ENCODE data around the gene PKNOX1.

DNA sequence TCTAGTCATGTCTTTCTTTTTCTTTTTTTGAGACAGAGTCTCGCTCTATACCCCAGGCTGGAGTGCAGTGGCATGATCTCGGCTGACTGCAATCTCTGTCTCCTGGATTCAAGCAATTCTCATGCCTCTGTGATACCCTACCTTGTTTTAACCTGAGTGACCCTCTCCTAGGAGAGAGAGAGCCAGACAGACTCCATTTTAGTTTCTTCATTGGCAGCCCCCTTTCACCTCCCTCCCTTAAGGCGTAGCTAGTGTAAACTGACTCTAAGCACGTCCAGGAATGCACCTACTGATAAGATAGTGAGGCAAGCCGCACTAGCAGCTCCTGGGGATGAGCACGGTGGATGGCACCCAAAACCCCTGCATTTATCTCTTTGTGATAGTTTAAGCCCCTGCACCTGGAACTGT is 5.2 kb upstream of the PKNOX1 start:
- TF ChIP-seq, protein P1, sequence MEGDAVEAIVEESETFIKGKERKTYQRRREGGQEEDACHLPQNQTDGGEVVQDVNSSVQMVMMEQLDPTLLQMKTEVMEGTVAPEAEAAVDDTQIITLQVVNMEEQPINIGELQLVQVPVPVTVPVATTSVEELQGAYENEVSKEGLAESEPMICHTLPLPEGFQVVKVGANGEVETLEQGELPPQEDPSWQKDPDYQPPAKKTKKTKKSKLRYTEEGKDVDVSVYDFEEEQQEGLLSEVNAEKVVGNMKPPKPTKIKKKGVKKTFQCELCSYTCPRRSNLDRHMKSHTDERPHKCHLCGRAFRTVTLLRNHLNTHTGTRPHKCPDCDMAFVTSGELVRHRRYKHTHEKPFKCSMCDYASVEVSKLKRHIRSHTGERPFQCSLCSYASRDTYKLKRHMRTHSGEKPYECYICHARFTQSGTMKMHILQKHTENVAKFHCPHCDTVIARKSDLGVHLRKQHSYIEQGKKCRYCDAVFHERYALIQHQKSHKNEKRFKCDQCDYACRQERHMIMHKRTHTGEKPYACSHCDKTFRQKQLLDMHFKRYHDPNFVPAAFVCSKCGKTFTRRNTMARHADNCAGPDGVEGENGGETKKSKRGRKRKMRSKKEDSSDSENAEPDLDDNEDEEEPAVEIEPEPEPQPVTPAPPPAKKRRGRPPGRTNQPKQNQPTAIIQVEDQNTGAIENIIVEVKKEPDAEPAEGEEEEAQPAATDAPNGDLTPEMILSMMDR (conservative IDR thresholded peaks at IDR 0.05), result no peak
- TF ChIP-seq ZFX (IDR thresholded peaks at IDR 0.05), result no peak
